ENCODE data around the gene HAUS7. TPM values are rescaled to one million over a fixed set of nuclear protein-coding genes. Genes with fewer than 3 reads are reported as not detected.

The HAUS7 gene
- total RNA-seq, 2 experiments from 2014 or later = 24.4 to 25.6 TPM

DNA sequence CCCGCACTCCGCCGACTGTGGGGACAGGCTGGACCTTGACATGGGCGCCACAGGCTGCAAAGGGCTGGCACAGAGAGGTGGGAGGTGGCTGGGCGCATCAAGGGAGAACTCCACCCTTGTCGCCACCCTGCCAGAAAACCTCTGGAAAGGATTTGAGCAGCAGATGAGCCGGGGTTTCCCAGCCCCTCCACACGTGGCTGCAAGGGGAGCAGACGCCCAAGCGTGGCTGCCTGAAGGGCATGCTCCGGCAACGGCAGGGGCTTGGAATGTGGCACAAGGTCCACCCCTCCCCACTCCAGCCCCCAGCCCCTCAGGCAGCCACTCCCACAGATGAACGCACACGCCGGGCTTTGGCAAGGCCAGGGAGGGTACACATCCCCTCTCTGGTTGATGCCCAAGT is 29.0 kb upstream of the HAUS7 start:
- Mint-ChIP-seq H3K4me1 (ENCODE audit: low read depth) (no peaks in the 10 kb centered on the region), H3K4me3 (no peak overlapping the region), H3K9me3 (no peaks in the 10 kb centered on the region), H3K27me3 (no peaks in the 10 kb centered on the region), H3K36me3 (ENCODE audit: low read depth) (no peaks in the 10 kb centered on the region), H3K27ac (no peak overlapping the region)
- H3K27me3 ChIP-seq (ENCODE audit: control insufficient read depth in 1 of 2, insufficient read depth in 2 of 2, low read length in 2 of 2) = peaks cover 2 to 5% of the 10 kb centered on the region in 2 experiments
- no peaks in the 10 kb centered on the region for H3K36me3 ChIP-seq (ENCODE audit: insufficient read depth, low read length)
- CTCF ChIA-PET = no interaction called here
- no peak for TF ChIP-seq CTCF (IDR thresholded peaks at IDR 0.05)
- H3K9me3 ChIP-seq (ENCODE audit: control insufficient read depth in 1 of 2, insufficient read depth in 1 of 2, low read length in 2 of 2) = peaks cover 0 to 4% of the 10 kb centered on the region in 2 experiments
- H3K4me3 ChIP-seq (ENCODE audit: low read length) = no peak overlapping the region
- no peak overlapping the region for H3K27ac ChIP-seq (ENCODE audit: low read depth in 1 of 2, low read length in 2 of 2)
- ATAC-seq (ENCODE audit: poor library complexity) (no peak), DNase-seq (no peak)
- POLR2A ChIA-PET = no interaction called here
- intact Hi-C loops (cut with DNase I, micrococcal nuclease) = no loop called here
- H3K4me1 ChIP-seq (ENCODE audit: insufficient read depth, low read length) = no peaks in the 10 kb centered on the region

GRCh38 chrX:153498453-153498852 is 28.1 kb upstream of the HAUS7 start:
- Mint-ChIP-seq H3K36me3 (ENCODE audit: low read depth) (no peaks in the 10 kb centered on the region), H3K4me1 (ENCODE audit: low read depth) (no peaks in the 10 kb centered on the region), H3K27ac (no peak overlapping the region), H3K9me3 (no peaks in the 10 kb centered on the region), H3K27me3 (no peaks in the 10 kb centered on the region), H3K4me3 (no peak overlapping the region)
- intact Hi-C loops (cut with DNase I, micrococcal nuclease) = no loop called here
- ChIA-PET CTCF (no interaction called here), POLR2A (no interaction called here)
- Histone ChIP-seq H3K27ac (ENCODE audit: low read depth in 1 of 2, low read length in 2 of 2) (no peak overlapping the region), H3K27me3 (ENCODE audit: control insufficient read depth in 1 of 2, insufficient read depth in 2 of 2, low read length in 2 of 2) (peaks cover 2 to 5% of the 10 kb centered on the region in 2 experiments), H3K4me3 (ENCODE audit: low read length) (no peak overlapping the region), H3K9me3 (ENCODE audit: control insufficient read depth in 1 of 2, insufficient read depth in 1 of 2, low read length in 2 of 2) (peaks cover 0 to 4% of the 10 kb centered on the region in 2 experiments), H3K4me1 (ENCODE audit: insufficient read depth, low read length) (no peaks in the 10 kb centered on the region), H3K36me3 (ENCODE audit: insufficient read depth, low read length) (no peaks in the 10 kb centered on the region)
- TF ChIP-seq CTCF (IDR thresholded peaks at IDR 0.05) = no peak
- DNase-seq (no peak), ATAC-seq (ENCODE audit: poor library complexity) (no peak)

DNA sequence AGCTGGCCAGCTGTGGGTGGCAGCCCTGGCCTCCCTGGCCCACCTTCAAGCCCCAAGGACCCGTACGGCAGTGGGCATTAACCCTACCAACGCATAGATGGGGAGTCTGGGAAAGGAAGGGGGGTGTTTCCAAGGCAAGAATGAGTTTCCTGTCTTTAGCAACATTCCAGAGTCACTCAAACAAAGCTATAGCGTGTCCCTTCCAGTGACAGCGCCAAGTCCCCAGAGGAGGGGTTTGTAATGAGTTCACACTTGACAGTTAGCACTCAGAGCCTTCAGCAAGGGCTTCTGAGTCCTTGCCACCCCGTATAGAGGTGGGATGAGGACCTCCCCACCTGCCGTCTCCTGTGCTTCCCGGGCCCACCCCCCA is 26.2 kb upstream of the HAUS7 start:
- TF ChIP-seq CTCF (IDR thresholded peaks at IDR 0.05) = no peak
- Mint-ChIP-seq H3K36me3 (ENCODE audit: low read depth) (no peaks in the 10 kb centered on the region), H3K27me3 (no peaks in the 10 kb centered on the region), H3K9me3 (no peaks in the 10 kb centered on the region), H3K4me3 (no peak overlapping the region), H3K27ac (no peak overlapping the region), H3K4me1 (ENCODE audit: low read depth) (no peaks in the 10 kb centered on the region)
- no peaks in the 10 kb centered on the region for H3K36me3 ChIP-seq (ENCODE audit: insufficient read depth, low read length)
- intact Hi-C loops (cut with DNase I, micrococcal nuclease) = no loop called here
- POLR2A ChIA-PET = no interaction called here
- no peak for ATAC-seq (ENCODE audit: poor library complexity)
- DNase-seq = no peak
- CTCF ChIA-PET = no interaction called here
- H3K27ac ChIP-seq (ENCODE audit: low read depth in 1 of 2, low read length in 2 of 2) = no peak overlapping the region
- peaks cover 2 to 5% of the 10 kb centered on the region in 2 experiments for H3K27me3 ChIP-seq (ENCODE audit: control insufficient read depth in 1 of 2, insufficient read depth in 2 of 2, low read length in 2 of 2)
- no peaks in the 10 kb centered on the region for H3K4me1 ChIP-seq (ENCODE audit: insufficient read depth, low read length)
- H3K9me3 ChIP-seq (ENCODE audit: control insufficient read depth in 1 of 2, insufficient read depth in 1 of 2, low read length in 2 of 2) = peaks cover 0 to 4% of the 10 kb centered on the region in 2 experiments
- H3K4me3 ChIP-seq (ENCODE audit: low read length) = no peak overlapping the region
